Upper lobe of right lung (tissue), 1 donor: ENCODE data around the gene ANTKMT. TPM values are rescaled to one million over a fixed set of nuclear protein-coding genes. Genes with fewer than 3 reads are reported as not detected.

Experiments
- ATAC-seq: fragments of 200-7000 bp; cut with Tn5 transposase; one replicate; pipeline ENCODE4 v1.9.1; 2020; ENCODE audit warnings: mild to moderate bottlenecking, moderate library complexity
- DNase-seq: peaks from one replicate; pipeline ENCODE4 v3.0.0-alpha.2; 2020
- H3K27ac ChIP-seq: fragments of 200-600 bp; one replicate; pipeline ENCODE4 v1.8.0; 2022
- H3K27me3 ChIP-seq: fragments of 200-600 bp; one replicate; pipeline ENCODE4 v1.8.0; 2022; ENCODE audit warnings: mild to moderate bottlenecking
- H3K36me3 ChIP-seq: fragments of 200-600 bp; one replicate; pipeline ENCODE4 v1.8.0; 2022
- H3K4me1 ChIP-seq: fragments of 200-600 bp; one replicate; pipeline ENCODE4 v1.8.0; 2022
- H3K4me3 ChIP-seq: fragments of 200-600 bp; one replicate; pipeline ENCODE4 v1.8.0; 2022; ENCODE audit warnings: mild to moderate bottlenecking
- H3K9me3 ChIP-seq: fragments of 200-600 bp; one replicate; pipeline ENCODE4 v1.8.0; 2022
- intact Hi-C: fragments of 100-400 bp; cut with DNase I; formaldehyde crosslinking; loops from one replicate; pipeline ENCODE4 v1.11.0; 2022
- long read RNA-seq: library from polyadenylated mRNA; unstranded; transcript quantifications from one replicate; pipeline ENCODE4 v2.0.0, GENCODE V29; 2021
- total RNA-seq: library from RNA; stranded (reverse); fragmentation: NEBNext Ultra II Directional; extraction: Animal tissue kit (Norgen Biotek cat#: 25700); gene quantifications from one replicate; pipeline ENCODE4 v1.2.1, GENCODE V29; 2021
- TF ChIP-seq, protein P1 (sequence below): fragments of 200-600 bp; IDR thresholded peaks from one replicate; pipeline ENCODE4 v1.8.0; 2022; ENCODE audit warnings: antibody characterized with exemption
- donor health status: DM: no; HTN: yes; CAD: no; lungs with severe emphysema.

ANTKMT gene, protein sequence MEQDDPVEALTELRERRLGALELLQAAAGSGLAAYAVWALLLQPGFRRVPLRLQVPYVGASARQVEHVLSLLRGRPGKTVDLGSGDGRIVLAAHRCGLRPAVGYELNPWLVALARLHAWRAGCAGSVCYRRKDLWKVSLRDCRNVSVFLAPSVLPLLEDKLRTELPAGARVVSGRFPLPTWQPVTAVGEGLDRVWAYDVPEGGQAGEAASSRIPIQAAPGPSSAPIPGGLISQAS
- 30.5 TPM for total RNA-seq
- long read RNA-seq, transcript FAM173A-207 (5 exons, 1,052 nt): major isoform, 12 of 33 reads
- long read RNA-seq, transcript FAM173A-201 (4 exons, 806 nt): minor isoform, 7 of 33 reads
- long read RNA-seq, partial matches to known transcripts: 5 of 33 reads
- long read RNA-seq, other reads (novel, unspliced or antisense): 6 of 33 reads

DNA sequence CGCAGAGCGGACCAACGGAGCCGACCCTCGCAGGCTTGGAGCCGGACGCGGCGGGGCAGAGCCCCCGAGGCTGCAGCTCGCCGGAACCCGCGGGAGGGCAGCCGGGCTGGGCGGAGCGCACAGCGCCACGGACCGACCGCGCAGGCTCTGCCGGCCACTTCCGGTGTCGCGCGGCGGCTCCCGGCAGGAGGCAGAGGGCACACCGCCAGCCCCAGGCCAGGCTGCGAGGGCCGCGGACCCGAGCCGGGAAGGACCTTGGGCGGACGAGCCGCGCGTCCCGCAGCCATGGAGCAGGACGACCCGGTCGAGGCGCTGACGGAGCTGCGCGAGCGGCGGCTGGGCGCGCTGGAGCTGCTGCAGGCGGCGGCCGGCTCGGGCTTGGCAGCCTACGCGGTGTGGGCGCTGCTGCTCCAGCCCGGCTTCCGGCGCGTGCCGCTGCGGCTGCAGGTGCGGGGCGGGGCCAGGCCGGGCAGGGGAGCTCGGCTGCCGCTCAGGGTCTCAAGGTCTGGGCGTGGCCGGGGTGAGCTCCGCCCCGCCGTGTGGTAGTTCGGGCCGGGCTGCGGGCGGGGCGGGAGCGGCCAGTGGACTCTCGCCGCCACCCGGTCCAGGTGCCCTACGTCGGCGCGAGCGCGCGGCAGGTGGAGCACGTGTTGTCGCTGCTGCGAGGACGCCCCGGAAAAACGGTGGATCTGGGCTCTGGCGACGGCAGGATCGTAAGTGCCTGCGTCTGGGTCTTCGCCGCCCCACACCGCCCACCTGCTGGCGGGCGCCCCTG, at the start of gene ANTKMT:
TSS of gene ANTKMT (plus strand) at position 157 of the 775 bp plus-strand sequence. CDS start at position 286, 129 bp downstream.
- Histone ChIP-seq H3K36me3 (no peaks in the 10 kb centered on the region), H3K27me3 (peaks cover under 1% of the 10 kb centered on the region), H3K4me1 (peaks cover 20% of the 10 kb centered on the region), H3K9me3 (no peaks in the 10 kb centered on the region), H3K27ac (peak within 1 kb of the TSS; percentile 84), H3K4me3 (peak within 1 kb of the TSS; percentile 85)
- TF ChIP-seq, protein P1, sequence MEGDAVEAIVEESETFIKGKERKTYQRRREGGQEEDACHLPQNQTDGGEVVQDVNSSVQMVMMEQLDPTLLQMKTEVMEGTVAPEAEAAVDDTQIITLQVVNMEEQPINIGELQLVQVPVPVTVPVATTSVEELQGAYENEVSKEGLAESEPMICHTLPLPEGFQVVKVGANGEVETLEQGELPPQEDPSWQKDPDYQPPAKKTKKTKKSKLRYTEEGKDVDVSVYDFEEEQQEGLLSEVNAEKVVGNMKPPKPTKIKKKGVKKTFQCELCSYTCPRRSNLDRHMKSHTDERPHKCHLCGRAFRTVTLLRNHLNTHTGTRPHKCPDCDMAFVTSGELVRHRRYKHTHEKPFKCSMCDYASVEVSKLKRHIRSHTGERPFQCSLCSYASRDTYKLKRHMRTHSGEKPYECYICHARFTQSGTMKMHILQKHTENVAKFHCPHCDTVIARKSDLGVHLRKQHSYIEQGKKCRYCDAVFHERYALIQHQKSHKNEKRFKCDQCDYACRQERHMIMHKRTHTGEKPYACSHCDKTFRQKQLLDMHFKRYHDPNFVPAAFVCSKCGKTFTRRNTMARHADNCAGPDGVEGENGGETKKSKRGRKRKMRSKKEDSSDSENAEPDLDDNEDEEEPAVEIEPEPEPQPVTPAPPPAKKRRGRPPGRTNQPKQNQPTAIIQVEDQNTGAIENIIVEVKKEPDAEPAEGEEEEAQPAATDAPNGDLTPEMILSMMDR: no peak
- intact Hi-C loops: no loop called here
- DNase-seq (peak; percentile 93), ATAC-seq (peak; percentile 91)

DNA sequence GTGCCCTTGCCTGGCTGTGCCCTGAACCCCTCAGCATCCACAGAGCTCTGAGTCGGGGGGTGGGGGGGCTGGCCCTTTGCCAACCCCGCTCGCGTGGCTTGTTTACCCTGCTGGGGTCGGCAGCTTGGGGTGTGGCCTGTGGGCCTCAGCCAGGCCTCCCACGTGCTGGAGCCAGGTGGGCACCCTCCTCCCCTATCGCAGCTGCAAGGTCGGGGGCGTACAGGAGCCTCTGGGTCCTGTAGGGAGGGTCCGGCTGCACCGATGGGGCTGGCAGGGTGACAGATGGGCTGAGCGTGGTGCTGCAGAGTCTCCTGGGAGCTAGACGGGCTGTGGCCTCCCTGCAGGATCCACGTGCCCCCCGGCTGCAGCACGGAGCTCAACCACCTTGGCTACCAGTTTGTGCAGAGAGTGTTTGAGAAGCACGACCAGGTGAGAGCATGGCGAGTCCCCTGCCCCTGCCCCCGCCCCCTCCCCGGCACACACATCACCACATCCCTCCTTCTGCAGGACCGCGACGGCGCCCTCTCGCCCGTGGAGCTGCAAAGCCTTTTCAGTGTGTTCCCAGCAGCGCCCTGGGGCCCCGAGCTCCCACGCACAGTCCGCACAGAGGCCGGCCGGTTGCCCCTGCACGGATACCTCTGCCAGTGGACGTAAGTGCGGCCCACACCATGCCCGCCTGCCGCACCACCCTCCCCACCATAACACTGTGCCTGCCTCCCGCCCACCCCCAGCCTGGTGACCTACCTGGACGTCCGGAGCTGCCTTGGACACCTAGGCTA, 49.4 kb upstream of the ANTKMT start:
- TF ChIP-seq, protein P1: no peak
- intact Hi-C loops: no loop called here
- no peak for ATAC-seq
- Histone ChIP-seq H3K4me1 (peaks cover 22% of the 10 kb centered on the region), H3K9me3 (no peaks in the 10 kb centered on the region), H3K27ac (no peak overlapping the region), H3K27me3 (no peaks in the 10 kb centered on the region), H3K36me3 (peaks cover 40% of the 10 kb centered on the region), H3K4me3 (no peak overlapping the region)
- DNase-seq: no peak

DNA sequence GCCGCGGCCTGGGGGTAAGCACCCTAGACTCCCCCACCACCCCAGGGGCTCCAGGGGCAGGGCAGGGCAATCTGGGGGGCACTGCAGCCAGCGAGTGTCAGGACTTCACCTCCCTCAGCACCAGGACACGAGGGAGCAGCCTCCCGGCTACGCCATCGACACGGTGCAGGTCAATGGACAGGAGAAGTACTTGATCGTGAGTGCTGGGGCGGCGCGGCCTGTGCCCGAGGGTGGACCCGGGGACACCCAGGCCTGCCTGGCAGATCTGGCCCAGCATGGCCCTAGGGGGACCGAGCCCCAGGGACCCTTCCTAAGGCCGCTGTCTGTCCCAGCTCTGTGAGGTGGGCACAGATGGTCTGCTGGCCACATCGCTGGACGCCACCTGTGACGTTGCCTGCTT, 48.6 kb upstream of the ANTKMT start:
- H3K27ac ChIP-seq: no peak overlapping the region
- H3K36me3 ChIP-seq: peaks cover 40% of the 10 kb centered on the region
- ATAC-seq: no peak
- H3K9me3 ChIP-seq: no peaks in the 10 kb centered on the region
- TF ChIP-seq, protein P1: no peak
- no peaks in the 10 kb centered on the region for H3K27me3 ChIP-seq
- intact Hi-C loops: no loop called here
- no peak overlapping the region for H3K4me3 ChIP-seq
- DNase-seq: no peak
- peaks cover 19% of the 10 kb centered on the region for H3K4me1 ChIP-seq

DNA sequence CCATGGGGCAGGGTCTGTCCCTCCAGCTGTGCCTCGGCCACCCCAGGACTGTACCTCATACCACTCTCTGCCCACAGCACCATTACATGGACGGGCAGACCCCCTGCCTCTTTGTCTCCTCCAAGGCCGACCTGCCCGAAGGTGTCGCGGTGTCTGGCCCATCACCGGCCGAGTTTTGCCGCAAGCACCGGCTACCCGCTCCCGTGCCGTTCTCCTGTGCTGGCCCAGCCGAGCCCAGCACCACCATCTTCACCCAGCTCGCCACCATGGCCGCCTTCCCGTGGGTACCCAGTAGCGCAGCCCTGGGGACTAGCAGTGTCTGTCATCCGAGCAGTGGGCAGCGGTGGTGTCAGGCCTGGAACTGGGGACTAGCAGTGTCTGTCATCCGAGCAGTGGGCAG, 48.1 kb upstream of the ANTKMT start:
- TF ChIP-seq, protein P1: no peak
- no peak for DNase-seq
- intact Hi-C loops: no loop called here
- Histone ChIP-seq H3K27ac (no peak overlapping the region), H3K36me3 (peaks cover 40% of the 10 kb centered on the region), H3K4me3 (no peak overlapping the region), H3K27me3 (no peaks in the 10 kb centered on the region), H3K9me3 (no peaks in the 10 kb centered on the region), H3K4me1 (peaks cover 15% of the 10 kb centered on the region)
- no peak for ATAC-seq

DNA sequence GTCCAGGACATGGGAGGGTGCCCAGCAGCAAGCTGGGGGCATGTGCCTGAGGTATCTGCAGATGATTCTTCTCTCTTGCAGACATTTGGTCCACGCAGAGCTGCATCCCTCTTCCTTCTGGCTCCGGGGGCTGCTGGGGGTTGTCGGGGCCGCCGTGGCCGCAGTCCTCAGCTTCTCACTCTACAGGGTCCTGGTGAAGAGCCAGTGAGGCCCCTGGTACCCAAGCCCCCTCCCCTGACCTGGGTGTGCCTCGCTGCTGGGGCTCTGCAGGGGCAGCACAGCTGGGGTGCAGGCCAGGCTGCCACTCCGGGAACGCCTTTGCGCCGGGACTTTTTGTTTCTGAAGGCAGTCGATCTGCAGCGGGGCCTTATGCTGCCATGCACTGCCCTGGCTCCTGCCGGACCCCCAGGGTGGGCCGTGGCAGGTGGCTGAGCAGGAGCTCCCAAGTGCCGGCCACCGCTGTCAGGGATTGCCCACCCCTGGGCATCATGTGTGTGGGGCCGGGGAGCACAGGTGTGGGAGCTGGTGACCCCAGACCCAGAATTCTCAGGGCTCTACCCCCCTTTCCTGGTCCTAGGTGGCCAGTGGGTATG, 47.5 kb upstream of the ANTKMT start:
- H3K27ac ChIP-seq: no peak overlapping the region
- no peak overlapping the region for H3K4me3 ChIP-seq
- no peak for DNase-seq
- no peaks in the 10 kb centered on the region for H3K27me3 ChIP-seq
- intact Hi-C loops: no loop called here
- H3K9me3 ChIP-seq: no peaks in the 10 kb centered on the region
- TF ChIP-seq, protein P1: no peak
- peaks cover 40% of the 10 kb centered on the region for H3K36me3 ChIP-seq
- ATAC-seq: no peak
- peaks cover 15% of the 10 kb centered on the region for H3K4me1 ChIP-seq
